Activated T-helper 17 cell treated with anti-CD3 and anti-CD28 coated beads, Interleukin-2, amount 50 U/mL, for 72 hours (primary cell): ENCODE results near the gene GPR26. TPM values are rescaled to one million over a fixed set of nuclear protein-coding genes. Genes with fewer than 3 reads are reported as not detected.

Source experiments
- ATAC-seq: fragments of 150-1000 bp; cut with Tn5 transposase; replicated peaks from 2 replicates; pipeline ENCODE4 v1.10.0; 2021; ENCODE audit warnings: mild to moderate bottlenecking, moderate library complexity
- H3K27ac Mint-ChIP-seq: one replicate; pipeline ENCODE4 v1.8.0; 2022; ENCODE audit warnings: mixed read lengths
- H3K27me3 Mint-ChIP-seq: one replicate; pipeline ENCODE4 v1.8.0; 2022; ENCODE audit warnings: mixed read lengths
- H3K36me3 Mint-ChIP-seq: one replicate; pipeline ENCODE4 v1.8.0; 2022; ENCODE audit warnings: low read depth, mild to moderate bottlenecking, mixed read lengths
- H3K4me1 Mint-ChIP-seq: one replicate; pipeline ENCODE4 v1.8.0; 2022; ENCODE audit warnings: mixed read lengths
- H3K4me3 Mint-ChIP-seq: one replicate; pipeline ENCODE4 v1.8.0; 2022; ENCODE audit warnings: mild to moderate bottlenecking, mixed read lengths
- H3K9me3 Mint-ChIP-seq: one replicate; pipeline ENCODE4 v1.8.0; 2022; ENCODE audit warnings: mixed read lengths
- total RNA-seq, 2 donors: library from RNA; stranded (reverse); gene quantifications; one replicate each; pipeline ENCODE4 v1.2.3, GENCODE V29; 2022

The GPR26 gene
- total RNA-seq, 2 donors from 2014 or later, result not detected

DNA sequence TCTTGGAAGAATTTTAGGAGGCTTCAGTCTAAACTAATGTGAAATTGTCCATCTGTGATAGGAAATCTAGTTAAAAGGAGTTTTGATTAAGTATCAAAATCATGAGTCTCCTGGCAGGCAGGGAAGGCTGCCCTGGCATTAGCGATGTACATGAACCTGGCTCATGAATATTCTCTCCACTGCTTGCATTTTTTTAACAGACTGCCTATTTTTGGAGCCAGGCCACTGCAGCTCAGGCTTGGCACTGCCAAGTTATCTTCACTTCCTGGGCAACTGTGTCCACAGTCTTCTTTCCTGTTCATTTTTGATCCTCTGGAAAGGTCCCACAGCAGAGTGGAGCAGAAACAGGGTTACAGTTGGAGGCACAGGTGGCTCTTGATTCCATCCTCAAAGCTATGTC lies 7.0 kb downstream of the GPR26 start:
- no peaks in the 10 kb centered on the region for H3K36me3 Mint-ChIP-seq
- no peaks in the 10 kb centered on the region for H3K4me1 Mint-ChIP-seq
- H3K27ac Mint-ChIP-seq, result no peak overlapping the region
- no peak overlapping the region for H3K4me3 Mint-ChIP-seq
- no peak for ATAC-seq
- peaks cover 13% of the 10 kb centered on the region for H3K27me3 Mint-ChIP-seq
- H3K9me3 Mint-ChIP-seq, result no peaks in the 10 kb centered on the region

GRCh38 chr10:123674741-123675140 lies 8.6 kb downstream of the GPR26 start:
- Mint-ChIP-seq H3K27ac (no peak overlapping the region), H3K9me3 (no peaks in the 10 kb centered on the region), H3K36me3 (no peaks in the 10 kb centered on the region), H3K27me3 (peaks cover 12% of the 10 kb centered on the region), H3K4me1 (no peaks in the 10 kb centered on the region), H3K4me3 (no peak overlapping the region)
- no peak for ATAC-seq

- Mint-ChIP-seq H3K4me3 (no peak overlapping the region), H3K4me1 (no peaks in the 10 kb centered on the region), H3K27me3 (peaks cover 7% of the 10 kb centered on the region), H3K27ac (no peak overlapping the region), H3K36me3 (no peaks in the 10 kb centered on the region), H3K9me3 (no peaks in the 10 kb centered on the region)
- ATAC-seq, result no peak
These were observed 9.7 kb downstream of the GPR26 start for GRCh38 chr10:123675811-123676210.

DNA sequence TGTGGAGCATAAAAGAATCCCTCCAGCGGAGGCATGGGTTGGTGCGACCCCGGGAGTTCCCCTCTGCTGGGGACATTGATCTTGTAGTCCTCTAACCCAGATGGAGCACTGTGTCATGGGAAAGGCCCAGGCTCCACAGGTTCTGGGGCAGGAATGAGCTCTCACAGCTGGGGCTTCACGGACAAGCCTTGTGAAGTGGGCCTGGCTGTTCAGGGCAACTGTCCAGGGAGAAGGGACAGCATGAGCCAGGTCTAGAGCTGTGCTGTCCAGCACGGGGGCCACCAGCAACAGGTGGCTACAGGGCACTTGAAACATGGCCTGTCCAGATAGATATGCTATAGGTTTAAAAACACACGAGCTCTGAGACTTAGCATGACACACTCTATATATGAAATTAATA lies 11.4 kb downstream of the GPR26 start:
- H3K4me3 Mint-ChIP-seq, result no peak overlapping the region
- ATAC-seq, result no peak
- no peaks in the 10 kb centered on the region for H3K4me1 Mint-ChIP-seq
- peaks cover 4% of the 10 kb centered on the region for H3K27me3 Mint-ChIP-seq
- H3K9me3 Mint-ChIP-seq, result no peaks in the 10 kb centered on the region
- no peak overlapping the region for H3K27ac Mint-ChIP-seq
- H3K36me3 Mint-ChIP-seq, result no peaks in the 10 kb centered on the region

DNA sequence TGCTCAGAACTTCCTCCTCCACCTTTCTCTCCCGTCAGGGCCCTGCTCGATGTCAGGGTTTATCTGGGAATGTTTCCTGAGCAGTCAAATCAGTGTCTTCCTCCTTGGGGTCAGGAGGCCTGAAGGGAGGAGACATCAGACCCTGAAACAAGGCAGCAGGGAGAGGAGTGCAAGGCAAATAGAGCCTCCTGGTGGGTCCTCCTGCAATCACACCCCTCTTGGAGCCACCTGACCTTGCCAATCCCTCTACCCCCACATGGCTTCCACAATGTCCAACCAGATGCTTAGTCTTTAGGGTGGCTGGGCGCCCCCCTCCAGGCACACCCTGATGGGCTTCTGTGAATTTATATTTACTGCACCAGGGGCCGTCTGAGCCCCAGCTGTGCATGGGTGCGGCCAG lies 12.2 kb downstream of the GPR26 start:
- Mint-ChIP-seq H3K27me3 (peaks cover 8% of the 10 kb centered on the region), H3K27ac (no peak overlapping the region), H3K36me3 (no peaks in the 10 kb centered on the region), H3K9me3 (no peaks in the 10 kb centered on the region), H3K4me1 (no peaks in the 10 kb centered on the region), H3K4me3 (no peak overlapping the region)
- no peak for ATAC-seq

- Mint-ChIP-seq H3K27me3 (peaks cover 4% of the 10 kb centered on the region), H3K36me3 (no peaks in the 10 kb centered on the region), H3K27ac (no peak overlapping the region), H3K9me3 (no peaks in the 10 kb centered on the region), H3K4me1 (no peaks in the 10 kb centered on the region), H3K4me3 (no peak overlapping the region)
- ATAC-seq, result no peak
These were observed 15.1 kb downstream of the GPR26 start for GRCh38 chr10:123681285-123681684.

- Mint-ChIP-seq H3K27me3 (peaks cover 9% of the 10 kb centered on the region), H3K36me3 (no peaks in the 10 kb centered on the region), H3K9me3 (no peaks in the 10 kb centered on the region), H3K27ac (no peak overlapping the region), H3K4me1 (no peaks in the 10 kb centered on the region), H3K4me3 (no peak overlapping the region)
- ATAC-seq, result no peak
These were observed 16.3 kb downstream of the GPR26 start for GRCh38 chr10:123682477-123682876.

DNA sequence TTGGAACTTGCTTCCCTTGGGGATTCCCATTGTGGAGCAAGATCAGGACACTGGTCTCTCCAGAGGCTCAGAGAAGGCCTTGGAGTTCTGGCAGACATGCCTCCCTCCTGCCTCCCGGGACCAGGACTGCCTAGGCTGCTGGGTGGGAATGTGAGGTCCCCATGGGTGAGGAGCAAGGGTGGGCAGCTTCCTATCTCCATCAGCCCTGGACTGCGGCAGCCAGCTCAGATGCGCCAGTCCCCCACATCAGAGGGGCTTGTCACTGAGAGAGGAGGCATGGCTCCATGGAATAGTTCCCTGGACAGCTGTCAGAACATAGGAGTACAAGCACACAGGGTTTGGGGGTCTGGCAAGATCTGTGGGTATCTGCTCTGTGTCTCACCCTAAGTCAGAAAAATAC lies 17.3 kb downstream of the GPR26 start:
- Mint-ChIP-seq H3K27ac (no peak overlapping the region), H3K27me3 (peaks cover 9% of the 10 kb centered on the region), H3K36me3 (no peaks in the 10 kb centered on the region), H3K9me3 (no peaks in the 10 kb centered on the region), H3K4me3 (no peak overlapping the region), H3K4me1 (no peaks in the 10 kb centered on the region)
- ATAC-seq, result no peak

- Mint-ChIP-seq H3K36me3 (no peaks in the 10 kb centered on the region), H3K9me3 (no peaks in the 10 kb centered on the region), H3K27me3 (peaks cover 9% of the 10 kb centered on the region), H3K4me1 (no peaks in the 10 kb centered on the region), H3K27ac (no peak overlapping the region), H3K4me3 (no peak overlapping the region)
- no peak for ATAC-seq
These were observed 17.7 kb downstream of the GPR26 start for GRCh38 chr10:123683865-123684264.

GRCh38 chr10:123685260-123685659 lies 19.1 kb downstream of the GPR26 start:
- no peak overlapping the region for H3K27ac Mint-ChIP-seq
- no peak for ATAC-seq
- no peaks in the 10 kb centered on the region for H3K9me3 Mint-ChIP-seq
- no peaks in the 10 kb centered on the region for H3K4me1 Mint-ChIP-seq
- H3K27me3 Mint-ChIP-seq, result peaks cover 9% of the 10 kb centered on the region
- H3K4me3 Mint-ChIP-seq, result no peak overlapping the region
- no peaks in the 10 kb centered on the region for H3K36me3 Mint-ChIP-seq

DNA sequence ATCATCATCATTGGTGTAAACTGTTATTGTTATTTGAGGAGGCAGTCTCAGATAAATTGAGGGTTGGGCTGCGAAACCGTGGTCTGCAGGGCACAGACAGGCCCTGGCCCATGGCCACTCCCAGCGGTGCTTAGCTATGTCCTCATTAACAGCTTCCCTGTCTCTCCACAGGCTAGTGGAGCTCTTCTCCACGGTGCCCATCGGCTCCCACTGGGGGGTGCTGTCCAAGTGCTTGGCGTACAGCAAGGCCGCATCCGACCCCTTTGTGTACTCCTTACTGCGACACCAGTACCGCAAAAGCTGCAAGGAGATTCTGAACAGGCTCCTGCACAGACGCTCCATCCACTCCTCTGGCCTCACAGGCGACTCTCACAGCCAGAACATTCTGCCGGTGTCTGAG lies 21.6 kb downstream of the GPR26 start:
- no peak overlapping the region for H3K4me3 Mint-ChIP-seq
- H3K27me3 Mint-ChIP-seq, result peaks cover 7% of the 10 kb centered on the region
- no peak overlapping the region for H3K27ac Mint-ChIP-seq
- H3K9me3 Mint-ChIP-seq, result no peaks in the 10 kb centered on the region
- H3K4me1 Mint-ChIP-seq, result no peaks in the 10 kb centered on the region
- ATAC-seq, result no peak
- H3K36me3 Mint-ChIP-seq, result no peaks in the 10 kb centered on the region

DNA sequence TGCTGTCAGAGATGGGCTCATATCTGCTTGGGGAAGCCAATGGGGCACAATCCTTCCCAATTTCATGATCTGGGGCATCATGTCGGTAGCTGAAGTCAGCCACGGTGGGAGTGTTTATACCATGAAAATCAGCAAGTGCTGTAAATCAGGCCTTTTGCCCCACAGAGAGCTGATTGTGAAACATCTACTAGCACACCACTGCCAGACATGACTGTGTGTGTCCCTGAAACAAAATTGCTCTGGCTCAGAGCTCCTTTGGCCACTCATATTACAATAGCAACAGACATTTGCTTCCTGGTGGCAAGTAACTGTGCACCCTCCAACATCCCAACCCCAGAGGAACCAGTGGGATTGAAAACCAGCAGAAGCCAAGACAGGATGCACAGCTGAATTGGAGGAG lies 23.7 kb downstream of the GPR26 start:
- H3K9me3 Mint-ChIP-seq, result no peaks in the 10 kb centered on the region
- no peak overlapping the region for H3K4me3 Mint-ChIP-seq
- ATAC-seq, result no peak
- no peaks in the 10 kb centered on the region for H3K36me3 Mint-ChIP-seq
- H3K4me1 Mint-ChIP-seq, result no peaks in the 10 kb centered on the region
- no peak overlapping the region for H3K27ac Mint-ChIP-seq
- H3K27me3 Mint-ChIP-seq, result peaks cover 11% of the 10 kb centered on the region

- Mint-ChIP-seq H3K4me1 (no peaks in the 10 kb centered on the region), H3K36me3 (no peaks in the 10 kb centered on the region), H3K9me3 (no peaks in the 10 kb centered on the region), H3K27me3 (peaks cover 11% of the 10 kb centered on the region), H3K27ac (no peak overlapping the region), H3K4me3 (no peak overlapping the region)
- no peak for ATAC-seq
These were observed 37.1 kb downstream of the GPR26 start for GRCh38 chr10:123703195-123703790.

DNA sequence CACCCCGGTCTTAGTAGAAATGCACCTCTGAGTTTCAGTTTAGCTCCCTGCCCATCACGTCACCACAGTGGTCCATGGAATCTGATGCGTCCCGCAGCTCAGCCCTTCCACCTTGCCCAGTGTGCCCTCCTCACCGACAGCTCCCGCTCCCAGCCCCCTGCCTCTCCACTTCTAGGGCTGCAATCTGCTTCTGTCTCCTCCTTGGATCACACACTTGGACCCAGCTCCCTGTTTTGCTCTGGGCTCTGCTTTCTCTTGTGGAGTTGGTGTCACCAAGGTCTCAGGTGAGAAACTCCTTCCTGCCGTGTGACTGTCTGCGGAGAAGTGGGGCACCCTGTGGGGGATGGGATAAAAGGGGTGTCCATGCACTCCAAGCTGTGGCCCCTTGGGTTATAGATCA lies 37.9 kb downstream of the GPR26 start:
- H3K4me3 Mint-ChIP-seq, result no peak overlapping the region
- H3K4me1 Mint-ChIP-seq, result no peaks in the 10 kb centered on the region
- no peaks in the 10 kb centered on the region for H3K9me3 Mint-ChIP-seq
- ATAC-seq, result no peak
- H3K36me3 Mint-ChIP-seq, result no peaks in the 10 kb centered on the region
- H3K27ac Mint-ChIP-seq, result no peak overlapping the region
- H3K27me3 Mint-ChIP-seq, result peaks cover 16% of the 10 kb centered on the region

DNA sequence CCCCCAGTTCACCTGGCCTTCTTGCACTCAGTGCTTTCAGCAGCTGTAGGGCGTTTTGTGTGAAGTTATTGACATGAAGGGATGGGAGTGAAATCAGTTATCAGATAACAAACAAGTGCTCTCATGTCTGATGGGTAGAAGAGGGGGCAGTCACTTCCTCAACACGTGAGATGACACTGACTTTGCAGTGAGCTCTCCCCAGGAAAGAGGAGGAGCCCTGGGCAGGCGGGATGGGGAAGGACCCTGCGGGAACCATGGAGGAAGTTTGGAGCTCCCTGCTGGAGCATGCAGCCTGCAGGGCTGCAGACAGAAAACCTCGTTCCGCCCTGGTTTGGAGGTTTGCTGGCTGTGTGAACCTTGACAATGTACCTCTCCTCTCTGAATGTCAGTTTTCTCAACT lies 38.7 kb downstream of the GPR26 start:
- Mint-ChIP-seq H3K27me3 (peaks cover 16% of the 10 kb centered on the region), H3K36me3 (no peaks in the 10 kb centered on the region), H3K4me3 (no peak overlapping the region), H3K4me1 (no peaks in the 10 kb centered on the region), H3K9me3 (no peaks in the 10 kb centered on the region), H3K27ac (no peak overlapping the region)
- no peak for ATAC-seq

DNA sequence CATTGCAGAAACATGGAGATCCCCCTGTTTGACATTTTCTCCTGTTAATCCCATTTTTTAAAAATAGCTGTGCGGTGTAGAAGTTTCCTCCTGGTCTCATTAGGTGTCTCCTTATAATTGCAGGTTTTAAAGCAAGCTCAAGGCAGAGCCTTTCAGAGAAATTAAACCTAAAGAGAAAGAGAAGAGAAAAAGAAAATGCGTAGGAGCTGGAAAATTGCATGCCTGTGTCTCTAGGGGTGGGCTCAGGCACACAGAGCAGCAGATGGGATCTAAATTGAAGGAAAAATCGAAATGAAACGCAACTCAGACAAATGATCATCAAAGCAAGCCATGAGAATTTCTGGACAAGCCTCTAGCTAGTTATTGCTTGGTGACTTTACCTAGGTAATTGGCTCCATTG lies 40.1 kb downstream of the GPR26 start:
- Mint-ChIP-seq H3K36me3 (no peaks in the 10 kb centered on the region), H3K4me3 (no peak overlapping the region), H3K9me3 (no peaks in the 10 kb centered on the region), H3K27ac (no peak overlapping the region), H3K4me1 (no peaks in the 10 kb centered on the region), H3K27me3 (peaks cover 16% of the 10 kb centered on the region)
- ATAC-seq, result no peak
